Neural crest cell (in vitro differentiated cells): ENCODE results near the gene MYBPC2. TPM values are rescaled to one million over a fixed set of nuclear protein-coding genes. Genes with fewer than 3 reads are reported as not detected.

ENCODE experiments used
- DNase-seq: peaks from one replicate; pipeline ENCODE4 v3.0.0; 2021; ENCODE audit warnings: low read depth, mixed read lengths, low spot score
- H3K27ac Mint-ChIP-seq: one replicate; pipeline ENCODE4 v1.8.0; 2021; ENCODE audit warnings: mild to moderate bottlenecking, mixed read lengths; ENCODE audit not compliant: unreplicated experiment
- H3K27me3 Mint-ChIP-seq: 2 replicates; pipeline ENCODE4 v1.8.0; 2021; ENCODE audit warnings: low read depth, mild to moderate bottlenecking, mixed read lengths
- H3K36me3 Mint-ChIP-seq: 2 replicates; pipeline ENCODE4 v1.8.0; 2021; ENCODE audit warnings: low read depth, mild to moderate bottlenecking, mixed read lengths
- H3K4me1 Mint-ChIP-seq: 2 replicates; pipeline ENCODE4 v1.8.0; 2021; ENCODE audit warnings: mixed read lengths
- H3K4me3 Mint-ChIP-seq: one replicate; pipeline ENCODE4 v1.8.0; 2021; ENCODE audit warnings: mild to moderate bottlenecking, mixed read lengths
- H3K9me3 Mint-ChIP-seq: 2 replicates; pipeline ENCODE4 v1.8.0; 2021; ENCODE audit warnings: mixed read lengths
- long read RNA-seq: library from polyadenylated mRNA; unstranded; transcript quantifications from one replicate; pipeline ENCODE4 v2.0.0, GENCODE V29; 2020
- total RNA-seq: library from RNA; stranded (reverse); gene quantifications from 2 replicates; pipeline ENCODE4 v1.2.1, GENCODE V29; 2021
- TF ChIP-seq, protein P1 (sequence below): fragments of 200-600 bp; sonication (generic); conservative IDR thresholded peaks from 2 replicates; pipeline ENCODE4 v1.5.0; 2021; ENCODE audit warnings: antibody characterized with exemption, mild to moderate bottlenecking

Gene MYBPC2
- not detected in 2 replicates for total RNA-seq
- long read RNA-seq, result 0 reads

DNA sequence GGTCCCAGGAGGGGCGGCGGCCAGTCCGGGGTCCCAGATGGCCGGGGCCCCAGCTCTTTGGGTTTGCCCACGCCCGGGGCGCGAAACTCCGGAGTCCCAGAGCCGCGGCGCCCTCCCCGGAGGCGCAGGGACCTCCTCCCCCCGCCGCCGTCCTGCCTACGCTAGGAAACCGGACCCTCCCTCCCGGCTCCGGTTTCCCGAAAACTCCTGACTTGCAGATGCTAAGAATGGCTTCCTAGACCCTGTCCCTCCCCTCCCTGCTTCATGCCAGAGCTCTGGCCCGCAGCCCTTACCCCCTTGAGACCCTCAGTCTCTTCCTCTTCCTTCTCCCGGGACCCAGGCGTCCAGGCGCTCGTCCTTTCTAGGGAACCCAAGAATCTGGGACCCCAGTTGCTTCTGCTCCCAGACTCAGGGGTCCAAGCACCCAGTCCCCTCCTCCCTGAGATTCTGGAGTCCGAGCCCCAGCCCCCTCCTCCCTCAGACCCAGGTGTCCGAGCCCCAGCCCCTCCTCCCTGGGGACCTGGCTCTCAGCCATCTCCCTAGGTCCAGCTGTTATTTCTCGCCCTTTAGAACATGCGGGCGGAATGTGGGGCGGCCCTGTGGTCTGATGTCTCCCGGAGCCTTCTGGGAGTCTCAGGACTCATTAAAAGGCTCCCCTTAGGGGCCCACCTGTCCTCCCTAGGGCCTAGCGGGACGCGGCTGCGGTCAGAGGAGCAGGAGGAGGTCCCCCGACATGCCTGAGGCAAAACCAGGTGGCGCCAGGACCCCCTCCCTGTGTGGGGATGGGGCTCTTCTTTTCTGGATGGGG, at the start of gene MYBPC2:
Gene MYBPC2 (plus strand): TSS at position 672 of the 808 bp plus-strand sequence. CDS start 62 bp downstream, at position 734.
- H3K4me1 Mint-ChIP-seq, result peaks cover 11% of the 10 kb centered on the region
- DNase-seq, result no peak
- peaks cover 56% of the 10 kb centered on the region for H3K27me3 Mint-ChIP-seq
- peak within 1 kb of the TSS; percentile 93 for H3K4me3 Mint-ChIP-seq
- H3K9me3 Mint-ChIP-seq, result no peaks in the 10 kb centered on the region
- TF ChIP-seq, protein P1, sequence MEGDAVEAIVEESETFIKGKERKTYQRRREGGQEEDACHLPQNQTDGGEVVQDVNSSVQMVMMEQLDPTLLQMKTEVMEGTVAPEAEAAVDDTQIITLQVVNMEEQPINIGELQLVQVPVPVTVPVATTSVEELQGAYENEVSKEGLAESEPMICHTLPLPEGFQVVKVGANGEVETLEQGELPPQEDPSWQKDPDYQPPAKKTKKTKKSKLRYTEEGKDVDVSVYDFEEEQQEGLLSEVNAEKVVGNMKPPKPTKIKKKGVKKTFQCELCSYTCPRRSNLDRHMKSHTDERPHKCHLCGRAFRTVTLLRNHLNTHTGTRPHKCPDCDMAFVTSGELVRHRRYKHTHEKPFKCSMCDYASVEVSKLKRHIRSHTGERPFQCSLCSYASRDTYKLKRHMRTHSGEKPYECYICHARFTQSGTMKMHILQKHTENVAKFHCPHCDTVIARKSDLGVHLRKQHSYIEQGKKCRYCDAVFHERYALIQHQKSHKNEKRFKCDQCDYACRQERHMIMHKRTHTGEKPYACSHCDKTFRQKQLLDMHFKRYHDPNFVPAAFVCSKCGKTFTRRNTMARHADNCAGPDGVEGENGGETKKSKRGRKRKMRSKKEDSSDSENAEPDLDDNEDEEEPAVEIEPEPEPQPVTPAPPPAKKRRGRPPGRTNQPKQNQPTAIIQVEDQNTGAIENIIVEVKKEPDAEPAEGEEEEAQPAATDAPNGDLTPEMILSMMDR, result no peak
- H3K27ac Mint-ChIP-seq, result peak within 1 kb of the TSS; percentile 51
- no peaks in the 10 kb centered on the region for H3K36me3 Mint-ChIP-seq

DNA sequence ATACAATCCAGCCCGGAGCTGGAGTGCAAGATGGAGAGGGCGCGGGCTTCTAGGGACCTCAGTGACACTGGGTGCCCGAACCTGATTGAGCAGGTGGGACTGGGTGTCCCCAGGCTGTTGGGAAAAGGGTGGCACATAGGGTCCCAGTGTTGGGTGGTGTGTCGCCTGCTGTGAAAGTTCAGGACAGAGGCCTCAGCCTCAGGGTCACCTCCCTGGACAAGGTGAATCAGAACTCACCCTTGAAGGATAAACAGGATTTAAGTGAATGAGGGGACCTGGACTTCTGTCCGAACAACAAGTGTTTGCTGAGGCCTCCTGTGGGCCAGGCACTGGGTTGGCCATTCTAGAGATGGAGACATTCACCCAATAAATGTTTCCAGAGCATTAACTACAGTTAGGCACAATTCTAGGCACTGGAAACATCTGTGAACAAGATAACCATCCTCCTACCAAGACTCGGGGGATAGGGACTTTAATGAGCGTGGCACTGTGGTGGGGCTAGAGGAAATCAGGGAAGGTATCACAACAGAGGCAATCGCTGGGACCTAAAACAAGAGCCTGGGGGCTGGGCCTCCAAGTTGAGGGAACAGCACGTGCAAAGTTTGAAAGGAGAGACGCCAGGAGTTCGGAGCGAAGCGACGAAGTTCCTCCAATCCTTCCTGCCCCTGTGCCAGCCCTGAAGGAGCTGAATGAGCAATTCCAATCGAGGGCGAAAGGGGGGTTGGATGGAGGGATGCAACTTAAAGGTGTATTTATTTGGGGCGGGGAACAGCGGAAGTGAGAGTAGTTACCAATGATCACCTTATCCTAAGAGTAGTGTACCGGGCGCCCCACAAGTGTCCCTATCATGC, 49.5 kb upstream of the MYBPC2 start:
- peak overlapping the region; percentile 90 for H3K27ac Mint-ChIP-seq
- peak overlapping the region; percentile 99 for H3K4me3 Mint-ChIP-seq
- peaks cover 6% of the 10 kb centered on the region for H3K27me3 Mint-ChIP-seq
- DNase-seq, result no peak
- H3K9me3 Mint-ChIP-seq, result no peaks in the 10 kb centered on the region
- H3K36me3 Mint-ChIP-seq, result peaks cover 9% of the 10 kb centered on the region
- TF ChIP-seq, protein P1, result no peak
- H3K4me1 Mint-ChIP-seq, result peaks cover 32% of the 10 kb centered on the region

DNA sequence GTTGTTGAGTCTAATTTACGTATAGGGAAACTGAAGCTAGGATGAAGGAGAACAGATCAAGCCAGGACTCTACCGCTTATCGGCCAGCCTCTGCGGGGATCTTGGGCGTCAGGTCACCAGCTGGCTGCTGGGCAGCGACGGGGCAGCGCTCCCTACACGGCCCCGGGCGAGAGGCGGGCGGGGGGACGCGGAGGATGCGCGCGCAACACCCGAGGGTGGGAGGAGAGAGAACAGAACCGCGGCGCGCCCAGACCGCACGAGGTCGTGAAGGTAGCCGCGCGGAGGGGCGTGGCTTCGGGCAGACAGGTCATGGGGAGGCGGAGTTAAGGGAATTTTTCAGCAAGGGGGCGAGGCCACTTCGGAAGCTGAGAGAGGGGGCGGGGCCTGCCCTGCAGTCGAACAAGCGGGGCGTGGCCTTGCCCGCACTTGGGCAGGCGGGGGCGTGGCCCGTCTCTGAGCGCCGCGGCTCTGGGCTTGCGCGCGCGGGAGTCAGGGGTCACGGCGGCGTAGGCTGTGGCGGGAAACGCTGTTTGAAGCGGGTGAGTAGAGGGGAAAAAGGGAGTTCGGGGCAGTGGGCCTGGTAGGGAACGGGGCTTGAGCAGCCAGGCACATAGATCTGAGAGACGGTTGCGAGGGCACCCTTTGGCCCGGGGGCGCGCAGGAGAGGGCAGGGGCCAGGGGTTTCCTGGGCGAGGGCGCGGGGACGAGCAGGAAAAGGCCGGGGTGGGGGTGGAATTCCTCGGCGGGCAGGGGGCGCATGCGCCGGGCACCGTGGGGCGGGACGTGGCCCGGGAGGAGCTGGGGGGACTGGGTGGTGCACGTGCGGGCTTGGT, 48.6 kb upstream of the MYBPC2 start, which contains the start of gene POLD1:
Gene POLD1 (plus strand): TSS at position 496 of the 833 bp plus-strand sequence. CDS start 14,505 bp downstream, outside the sequence.
- Mint-ChIP-seq H3K36me3 (peaks cover 12% of the 10 kb centered on the region), H3K27me3 (peaks cover 6% of the 10 kb centered on the region), H3K27ac (peak within 1 kb of the TSS; percentile 98), H3K4me1 (peaks cover 32% of the 10 kb centered on the region), H3K9me3 (no peaks in the 10 kb centered on the region), H3K4me3 (peak within 1 kb of the TSS; percentile 99)
- DNase-seq, result peak; percentile 98
- TF ChIP-seq, protein P1, result no peak

DNA sequence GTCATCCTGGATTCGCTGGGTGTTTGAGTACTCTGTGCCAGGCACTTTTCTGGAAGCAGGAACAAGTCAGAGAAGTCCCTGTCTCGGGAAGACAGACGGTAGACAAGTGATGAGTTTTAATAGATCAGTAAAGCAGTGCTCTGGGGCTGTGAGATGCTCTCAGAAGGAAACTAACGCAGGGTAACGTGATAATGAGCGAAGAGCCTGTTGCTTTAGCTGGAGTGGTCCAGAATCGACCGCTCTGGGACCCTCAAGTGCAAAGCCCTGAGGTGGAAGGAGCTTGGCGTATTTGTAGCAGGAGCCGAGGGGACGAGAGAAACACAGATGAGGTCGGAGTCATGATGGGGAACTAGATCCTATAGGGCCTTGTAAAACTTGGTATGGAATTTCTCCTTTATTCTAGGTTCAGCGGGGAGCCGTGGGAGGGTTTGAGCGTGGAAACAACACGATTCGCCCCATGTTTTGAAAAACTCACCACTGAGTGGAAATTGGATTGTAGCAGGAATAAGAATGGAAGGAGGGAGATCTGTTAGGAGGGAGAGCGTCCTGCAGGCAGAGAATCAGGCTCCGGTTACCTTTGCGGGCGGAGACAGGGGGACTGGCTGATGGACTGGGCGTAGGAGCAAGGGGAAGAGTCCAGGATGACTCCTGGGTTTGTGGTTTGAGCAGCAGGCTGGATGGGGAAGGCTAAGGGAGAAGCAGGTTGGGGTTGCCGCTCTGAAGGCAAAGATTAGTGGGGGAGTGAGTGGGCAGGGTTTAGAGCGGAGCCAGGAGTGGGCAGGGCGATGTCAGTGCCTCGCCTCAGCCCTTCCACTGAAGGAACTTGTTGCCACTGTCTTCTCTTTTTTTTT, 47.8 kb upstream of the MYBPC2 start:
- H3K27me3 Mint-ChIP-seq, result peaks cover 6% of the 10 kb centered on the region
- peak overlapping the region; percentile 98 for H3K27ac Mint-ChIP-seq
- no peaks in the 10 kb centered on the region for H3K9me3 Mint-ChIP-seq
- H3K36me3 Mint-ChIP-seq, result peaks cover 10% of the 10 kb centered on the region
- H3K4me3 Mint-ChIP-seq, result peak overlapping the region; percentile 99
- no peak for DNase-seq
- peaks cover 32% of the 10 kb centered on the region for H3K4me1 Mint-ChIP-seq
- TF ChIP-seq, protein P1, result no peak
